GM10847 (cell line): ENCODE data around the gene TIFAB.

Source experiments
- POLR2A ChIP-seq: IDR thresholded peaks from 2 replicates; pipeline ENCODE4 v1.6.1; 2011; ENCODE audit not compliant: insufficient read length; ENCODE audit errors: extremely low read depth

TIFAB gene

DNA sequence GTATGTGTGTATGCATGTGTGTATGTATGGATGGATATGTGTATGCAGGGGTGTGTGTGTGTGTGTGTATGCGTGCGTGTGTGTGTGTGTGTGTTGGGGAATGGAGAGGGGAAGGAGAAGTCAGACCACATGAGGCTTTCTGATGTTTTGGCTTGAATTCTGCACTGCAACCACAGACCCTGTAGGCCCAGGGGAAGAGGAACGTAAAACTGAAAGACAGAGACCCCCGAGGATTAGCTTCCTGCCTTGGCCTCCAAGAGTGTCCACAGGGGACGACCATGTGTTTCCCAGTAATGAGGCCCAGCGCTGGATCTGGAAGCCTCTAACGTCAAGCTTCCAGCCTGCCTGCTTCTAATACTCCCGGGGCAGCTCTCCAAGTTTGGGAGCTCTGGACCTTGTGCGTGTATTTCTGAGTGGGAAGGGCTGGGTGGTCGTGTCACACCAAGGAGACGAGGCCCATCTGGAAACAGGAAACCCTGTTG is 10.8 kb downstream of the TIFAB start:
- TF ChIP-seq POLR2A = no peak

DNA sequence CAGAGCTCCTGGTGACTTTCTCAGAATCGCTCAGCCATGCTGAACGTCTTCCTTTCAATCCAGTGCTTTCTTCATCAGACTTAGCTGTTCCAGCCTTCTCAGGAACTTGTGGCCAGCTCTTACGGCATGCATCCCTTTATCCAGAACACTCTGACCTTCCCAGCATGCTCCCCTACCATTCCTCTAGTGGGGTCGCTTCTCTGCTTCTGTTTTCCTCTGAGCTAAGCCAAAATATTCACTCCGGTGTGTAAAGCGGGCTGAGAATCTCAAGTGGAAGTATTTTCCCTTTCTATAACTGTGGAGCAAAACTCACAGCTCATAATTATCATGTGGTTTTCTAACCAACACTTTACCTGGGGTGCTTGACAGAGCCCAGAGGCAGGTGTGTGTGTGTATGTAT is 11.2 kb downstream of the TIFAB start:
- TF ChIP-seq POLR2A = no peak

DNA sequence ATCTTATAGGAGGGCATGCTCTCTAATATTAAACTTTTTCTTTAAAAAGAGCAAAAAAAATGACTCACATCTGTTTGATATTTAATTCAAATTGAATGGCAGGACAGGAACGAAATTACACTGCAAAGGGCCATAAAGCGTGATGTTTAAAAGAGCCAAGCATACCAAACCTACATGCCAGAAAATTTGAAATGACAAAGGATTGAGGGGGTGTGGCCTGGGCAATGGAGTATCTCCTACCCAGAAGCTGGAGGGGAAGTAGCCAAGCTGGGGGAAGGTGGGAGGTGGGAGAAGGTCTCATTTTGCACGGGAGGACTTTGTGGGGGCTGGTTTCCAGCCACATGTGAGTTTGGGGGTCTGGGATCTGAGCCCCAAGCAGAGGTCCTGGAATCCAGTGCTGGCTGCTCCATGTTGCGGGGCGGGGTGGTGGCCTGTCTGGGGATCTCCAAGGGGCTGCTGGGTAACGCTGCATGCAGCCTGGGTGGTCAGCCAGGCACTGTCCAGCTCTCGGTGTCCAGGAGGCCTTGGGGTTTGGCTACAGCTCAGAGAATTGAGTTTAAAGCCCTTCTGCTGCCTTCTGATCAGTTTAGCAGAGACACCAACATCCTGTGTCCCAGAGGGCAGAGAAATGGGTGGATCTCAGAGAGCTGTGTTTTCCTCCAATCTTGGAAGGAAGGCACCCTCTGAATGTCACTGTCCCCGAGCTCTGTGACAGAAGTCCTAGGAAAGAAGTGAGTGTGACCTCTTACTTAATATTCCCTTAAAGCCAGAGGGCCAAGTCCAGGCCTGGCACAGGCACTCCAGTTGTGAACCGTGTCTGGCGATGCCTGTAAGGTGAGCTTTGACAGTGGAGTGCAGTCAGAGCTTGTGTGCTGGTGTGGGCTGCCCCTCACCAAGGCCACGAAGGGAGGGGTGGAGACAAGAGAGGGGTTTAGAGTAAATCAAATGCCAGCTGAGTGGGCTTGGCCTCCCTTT is 12.6 kb downstream of the TIFAB start:
- TF ChIP-seq POLR2A = no peak

DNA sequence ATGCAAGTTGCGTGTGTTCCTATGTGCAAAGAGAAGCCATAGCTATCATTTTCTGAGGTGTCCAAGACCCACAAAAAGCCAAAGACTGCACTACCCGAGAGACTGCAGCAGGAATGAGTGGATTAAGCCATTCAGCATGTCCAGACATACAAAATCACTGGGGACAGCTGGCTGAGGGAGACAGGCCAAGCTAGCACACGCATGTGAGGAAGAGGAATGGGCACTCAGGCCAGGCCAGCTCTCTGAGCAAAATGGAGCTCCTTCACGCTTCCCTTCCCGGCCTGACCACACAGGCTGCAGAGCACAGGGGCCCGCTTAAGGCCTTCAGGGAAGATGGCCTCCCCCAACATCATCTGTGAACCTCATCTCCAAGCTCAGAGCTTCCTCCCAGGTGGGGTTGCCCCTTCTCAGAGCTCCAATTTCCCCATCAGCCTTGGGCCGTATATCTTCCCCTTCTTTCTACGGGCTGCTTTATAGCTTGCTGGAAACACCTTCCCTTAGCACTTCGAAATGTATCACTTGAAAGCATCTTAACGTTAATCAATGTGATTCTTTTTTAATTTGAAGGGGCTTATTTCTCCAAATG is 13.4 kb downstream of the TIFAB start:
- TF ChIP-seq POLR2A = no peak

DNA sequence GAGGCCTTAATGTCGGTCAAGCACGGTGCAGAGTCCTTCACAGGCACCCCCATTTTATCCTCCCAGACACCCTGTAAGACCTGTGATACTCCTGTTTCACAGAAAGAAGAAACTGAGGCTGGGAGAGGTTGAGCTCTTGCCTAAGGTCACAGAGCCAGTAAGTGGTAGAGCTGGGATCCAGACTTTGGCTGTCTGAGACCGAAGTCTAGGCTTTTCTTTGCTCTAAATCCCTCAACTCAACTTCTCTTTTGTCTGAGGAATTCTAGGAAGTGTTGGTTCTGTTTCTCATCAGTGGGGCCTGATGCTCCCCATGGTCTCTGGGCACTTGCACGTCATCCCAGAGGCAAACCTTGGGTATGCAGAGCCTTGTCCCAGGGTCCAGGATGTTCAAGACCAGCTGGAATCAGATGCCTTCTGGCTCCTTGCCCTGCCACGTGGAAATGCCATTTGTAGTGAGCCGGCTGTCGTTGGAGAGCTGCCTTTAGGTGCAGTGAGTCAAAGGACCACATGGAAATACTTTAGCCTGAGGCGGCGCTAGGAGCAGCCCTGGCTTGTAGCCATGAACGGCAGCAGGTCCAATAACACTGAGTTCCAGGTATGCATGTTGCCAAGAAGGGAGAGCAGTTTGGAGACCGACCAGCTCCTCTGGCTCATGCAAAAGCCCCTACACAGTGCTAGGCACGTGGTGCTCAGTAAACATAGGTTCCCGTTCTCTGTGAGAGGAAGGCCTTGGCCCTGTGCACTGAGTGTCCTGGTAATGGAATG is 14.2 kb downstream of the TIFAB start:
- TF ChIP-seq POLR2A = no peak

DNA sequence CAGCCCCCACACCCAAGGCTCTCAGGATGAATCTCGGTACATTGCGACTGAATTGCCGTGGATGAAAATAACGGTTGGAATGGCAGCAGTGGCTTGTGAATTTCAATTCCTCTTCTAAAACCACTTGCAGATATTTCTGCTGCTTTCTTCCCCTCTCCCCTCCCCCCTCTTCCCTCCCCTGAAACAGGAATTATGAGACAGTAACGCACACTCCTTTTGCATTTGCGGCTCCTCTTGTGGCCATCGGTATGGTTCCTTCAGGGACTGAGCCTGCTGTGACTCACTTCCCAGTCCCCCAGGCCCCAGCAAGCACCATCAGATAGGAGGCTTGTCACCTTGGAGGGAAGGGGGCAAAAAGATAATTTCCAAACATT is 14.7 kb downstream of the TIFAB start:
- TF ChIP-seq POLR2A = no peak

DNA sequence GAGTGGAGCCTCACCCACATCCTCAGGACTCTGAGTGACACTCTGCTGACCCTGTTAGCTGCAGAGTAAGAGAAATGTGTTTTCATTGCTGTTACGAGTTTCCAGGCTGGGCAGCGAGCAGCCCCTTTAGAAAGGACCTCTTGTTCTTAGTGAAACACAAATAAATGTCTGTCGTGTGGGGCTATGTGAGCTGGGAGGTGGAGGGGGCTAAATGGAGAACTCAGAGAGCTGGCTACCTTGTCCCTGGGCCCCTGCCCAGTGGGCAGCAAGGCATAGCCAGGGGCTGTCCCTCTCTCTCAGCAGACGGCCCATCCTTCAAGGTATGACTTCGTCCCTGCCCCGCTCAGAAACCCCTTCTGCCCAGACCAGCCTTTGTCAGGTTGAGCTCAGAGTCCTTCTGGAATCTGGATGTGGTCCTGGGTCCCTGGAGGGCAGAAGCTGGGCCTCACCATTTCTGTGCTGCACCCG is 15.2 kb downstream of the TIFAB start:
- no peak for TF ChIP-seq POLR2A

DNA sequence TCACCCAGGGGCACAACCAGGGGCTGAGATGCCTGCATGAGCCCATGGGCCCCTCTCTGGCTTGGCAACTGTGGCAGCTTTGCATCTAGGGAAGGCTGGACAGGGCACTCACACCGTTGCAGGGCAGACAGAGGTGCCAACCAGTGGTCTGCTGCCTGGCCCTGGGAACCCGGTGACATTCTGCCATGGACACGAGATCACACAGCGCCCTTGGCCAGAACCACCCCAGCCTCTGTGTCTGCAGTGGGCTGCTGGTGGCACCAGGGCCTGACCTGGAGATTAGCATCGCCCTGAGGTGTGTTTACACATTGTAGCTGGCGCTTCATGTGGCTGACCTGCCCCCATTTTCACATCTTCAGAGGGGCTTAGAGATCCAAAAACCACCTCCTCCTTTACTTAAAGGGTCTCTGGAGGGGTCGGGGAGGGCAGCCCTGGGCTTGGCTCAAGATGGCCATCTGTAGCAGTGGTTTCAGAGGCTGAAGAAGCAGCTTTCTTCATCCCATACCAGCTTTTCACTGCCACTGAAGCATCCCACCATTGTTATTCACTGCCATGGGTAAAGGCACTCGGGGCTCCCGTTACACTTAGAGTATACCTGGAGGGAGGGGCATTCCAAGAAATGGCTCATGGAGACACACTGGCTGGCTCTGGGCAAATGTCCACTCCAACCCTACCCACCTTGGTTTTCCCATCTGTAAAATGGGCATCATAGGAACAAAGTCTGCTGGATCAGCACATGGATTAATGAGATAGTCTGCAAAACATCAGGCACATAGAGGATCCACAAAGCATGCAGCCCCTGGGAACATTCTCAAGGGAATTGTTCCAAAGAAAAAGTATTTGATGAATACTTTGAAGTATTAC is 16.5 kb downstream of the TIFAB start:
- no peak for TF ChIP-seq POLR2A

DNA sequence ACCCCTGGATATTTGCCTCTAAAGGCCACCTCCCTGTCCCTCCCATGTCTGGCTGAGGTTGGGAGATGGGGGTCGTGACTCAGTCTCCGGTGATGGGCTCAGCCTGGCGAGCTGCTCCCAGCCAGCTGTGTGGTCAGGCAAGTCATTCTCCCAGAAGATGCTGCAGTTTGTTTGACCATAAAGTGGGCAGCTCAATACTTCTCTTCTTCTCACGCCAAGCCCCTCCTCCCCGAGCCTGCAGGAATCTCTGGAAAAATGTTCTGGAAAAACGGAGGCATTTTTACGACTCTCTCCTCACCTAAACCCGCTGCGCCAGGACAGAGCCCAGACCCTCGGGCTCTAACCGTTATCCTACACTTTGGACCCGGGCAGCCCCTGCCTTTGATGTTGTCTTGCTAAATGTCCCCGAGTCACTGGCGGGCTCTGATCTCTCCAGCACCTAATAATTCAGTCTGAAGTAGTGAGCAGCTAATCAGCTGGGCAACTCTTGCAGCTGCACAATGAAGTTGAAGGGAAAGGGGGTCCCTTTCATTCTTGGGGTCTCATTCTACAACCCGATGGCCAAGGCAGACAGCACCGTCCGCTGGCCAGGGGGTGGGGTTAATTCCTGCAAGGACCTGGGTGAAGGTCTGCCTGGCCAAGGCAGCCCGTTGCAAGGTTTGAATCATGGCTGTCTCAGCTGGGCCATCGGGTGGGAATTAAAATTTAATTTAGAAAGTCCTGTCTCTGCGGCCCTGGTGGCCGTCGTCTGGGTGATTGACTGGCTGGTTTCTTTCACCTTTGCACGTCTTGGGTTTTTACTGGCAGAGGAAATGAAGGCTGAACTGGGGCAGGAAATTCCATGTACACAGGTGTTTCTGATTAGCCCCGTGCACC is 17.3 kb downstream of the TIFAB start:
- TF ChIP-seq POLR2A = no peak

DNA sequence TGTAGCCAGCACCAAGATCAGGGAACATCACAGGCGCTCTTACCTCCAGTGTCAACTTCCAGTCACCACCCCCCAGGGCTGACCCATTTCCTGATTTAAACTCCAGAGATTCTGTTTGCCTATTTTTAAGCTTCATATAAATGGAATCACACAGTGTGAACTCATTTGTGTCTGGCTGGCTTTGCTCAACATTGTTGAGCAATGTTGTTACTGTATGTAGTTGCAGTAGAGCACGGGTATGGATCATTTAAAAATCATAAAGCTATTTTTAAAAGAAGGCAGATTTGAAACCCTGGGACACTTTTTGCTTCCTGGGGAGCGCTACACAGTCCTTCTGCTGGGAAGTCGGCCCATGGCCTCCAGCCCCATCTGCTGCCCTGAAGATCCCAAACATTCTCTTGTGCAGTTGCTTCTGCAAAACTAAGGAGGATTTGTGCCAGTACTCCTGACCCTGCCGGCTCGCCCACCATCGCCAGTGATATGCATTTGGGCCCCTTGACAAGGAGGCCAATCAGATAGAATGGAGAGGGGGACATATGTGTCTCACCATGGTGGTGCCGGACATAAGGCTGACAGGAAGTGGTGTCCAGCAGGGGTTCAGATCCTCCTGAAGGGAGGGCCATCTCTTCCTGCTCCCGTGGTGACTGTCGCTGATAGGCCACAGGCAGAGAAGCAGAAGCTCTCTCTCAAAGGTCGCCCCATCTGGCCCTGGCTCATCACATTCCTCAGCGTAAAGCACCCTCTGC is 18.3 kb downstream of the TIFAB start:
- no peak for TF ChIP-seq POLR2A

DNA sequence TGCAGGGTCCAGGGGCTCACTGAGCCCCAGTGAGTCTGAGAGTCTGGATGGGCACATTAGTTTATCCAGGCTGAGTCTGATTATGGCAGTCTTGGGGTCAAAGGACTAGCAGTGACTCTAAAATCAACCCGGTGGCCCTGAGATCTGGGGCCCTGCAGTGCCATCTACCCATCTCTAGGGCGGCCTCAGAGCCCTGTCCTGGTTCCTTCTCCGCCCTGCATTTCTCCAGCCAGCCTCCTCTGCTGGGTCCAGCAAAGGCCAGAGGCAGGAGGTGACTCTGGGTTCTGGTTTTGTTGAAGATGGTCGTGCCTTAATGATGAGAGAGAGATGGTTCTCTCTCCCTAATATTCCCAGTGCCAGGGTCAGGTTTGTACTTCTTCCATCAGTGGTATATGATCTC is 20.0 kb downstream of the TIFAB start:
- TF ChIP-seq POLR2A = no peak

DNA sequence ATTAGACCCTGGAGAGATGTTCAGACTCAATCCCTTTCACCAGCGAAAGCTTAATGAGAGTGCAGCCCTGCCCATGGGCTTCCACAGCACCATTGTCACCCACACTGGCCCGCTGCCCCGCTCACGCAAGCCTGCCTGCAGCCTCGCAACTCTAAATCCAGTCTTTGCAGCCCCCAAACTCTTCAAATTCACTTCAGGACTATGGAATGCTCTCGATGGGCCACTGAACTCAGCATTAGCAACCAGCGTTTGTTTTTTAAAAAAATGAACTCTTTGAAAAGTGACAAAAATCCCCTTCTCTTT is 22.1 kb downstream of the TIFAB start:
- no peak for TF ChIP-seq POLR2A
